Uterus (tissue), 4 donors: Measurements from ENCODE around the gene GTF2IRD2. TPM values are rescaled to one million over a fixed set of nuclear protein-coding genes. Genes with fewer than 3 reads are reported as not detected.

ENCODE experiments used
- small RNA-seq: library from RNA; depleted of rRNA; stranded (forward); fragments of <200 nt; gene quantifications from one replicate; pipeline ENCODE3, GENCODE V24; 2016
- total RNA-seq, 4 donors: library from RNA; depleted of rRNA in 3 of 4; stranded (reverse); fragments of >200 nt in 3 of 4; gene quantifications; one replicate each; pipeline versions ENCODE4 v1.1.0 to v1.2.4, GENCODE V29; 2014 to 2023
- donor health status: DM: yes; HTN: yes; CAD: no.

GTF2IRD2 gene
- total RNA-seq, 4 donors from 2014 or later = 12.9 to 46.7 (median 28.1) TPM

Small RNA genes lying within 50 kb of the gene (small RNA-seq; reads per million reads assigned to genes)
- not detected for gene RF00019

Other genes with a start within 250 kb of the GTF2IRD2 start
- gene GTF2I, start 193.9 kb downstream of the GTF2IRD2 start, total RNA-seq = 100 to 1,000 TPM; 135 to 454 (median 229) TPM
- gene NCF1, start 77.6 kb downstream of the GTF2IRD2 start, total RNA-seq = 10 to 100 TPM in 1 of 4 donors, 1 to 10 TPM in 1, under 1 TPM in 1, not detected in 1; 0.55 to 21.0 (median 1.1) TPM
- gene CASTOR2, start 113.1 kb upstream of the GTF2IRD2 start, total RNA-seq = 10 to 100 TPM in 3 of 4 donors, 1 to 10 TPM in 1; 1.2 to 35.6 (median 11.3) TPM
- gene RCC1L, start 222.2 kb upstream of the GTF2IRD2 start, total RNA-seq = 10 to 100 TPM in 3 of 4 donors, 1 to 10 TPM in 1; 7.4 to 52.6 (median 33.0) TPM
- gene GTF2IRD2B, start 241.0 kb upstream of the GTF2IRD2 start, total RNA-seq = 10 to 100 TPM; 24.3 to 92.7 (median 66.4) TPM